ENCODE results near the gene RAB39A. TPM values are rescaled to one million over a fixed set of nuclear protein-coding genes. Genes with fewer than 3 reads are reported as not detected.
A peak's percentile ranks its signal among the peaks of the same experiment; 100 is the strongest.

Gene RAB39A
- total and polyA plus RNA-seq, 9 of the 15 experiments (the other 6 are each of a cell fraction or from before 2014, with no cell fraction given): not detected

DNA sequence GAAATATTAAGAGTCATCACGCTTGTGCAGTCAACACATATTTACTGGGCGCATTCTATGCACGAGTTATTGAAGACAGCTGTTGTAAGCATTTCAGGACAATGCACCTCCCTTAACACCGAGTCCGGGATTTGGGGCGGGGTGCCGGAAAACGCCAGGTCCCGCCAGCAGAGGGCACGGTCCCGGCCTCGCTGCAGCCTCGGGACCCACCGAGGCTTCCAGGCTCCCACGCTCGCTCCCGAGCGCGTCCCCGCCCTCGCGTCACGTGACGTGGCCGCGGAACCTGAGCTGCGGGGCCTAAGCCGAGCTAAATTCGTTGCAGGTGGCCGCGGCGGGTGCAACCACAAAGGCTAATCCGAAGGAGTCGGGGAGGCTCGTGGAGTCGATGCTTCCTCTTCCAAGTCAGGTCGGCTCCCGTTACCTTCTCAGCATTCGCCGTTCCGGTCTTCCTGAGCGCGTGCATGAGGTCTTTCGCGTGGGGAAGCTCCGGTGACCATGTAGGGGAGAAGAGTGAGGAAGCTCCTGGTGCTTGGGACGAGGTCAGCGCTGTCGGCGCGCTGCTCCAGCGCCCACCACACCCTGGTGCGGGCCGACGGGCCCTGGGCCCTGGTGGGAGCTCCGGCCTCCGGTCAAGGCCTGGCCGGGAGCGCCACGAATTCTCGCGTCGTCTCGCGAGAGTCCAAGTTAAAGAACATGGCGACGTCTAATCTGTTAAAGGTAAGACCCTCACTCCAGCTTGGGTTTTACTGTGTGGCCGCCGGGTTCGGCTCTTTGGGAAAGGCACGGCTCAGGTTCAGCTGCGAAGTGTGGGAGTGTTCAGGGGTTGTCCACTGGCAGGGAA lies 80.6 kb downstream of the RAB39A start, which contains the start of gene CUL5:
Gene CUL5 (plus strand): TSS at position 243 of the 841 bp plus-strand sequence. CDS start 451 bp downstream, at position 694.
- in situ Hi-C loops (cut with MboI): loop anchor here (10.0 kb wide), 1 partner anchor 646 kb away; no protein-coding TSS in a partner anchor
- Histone ChIP-seq H3K4me2 (ENCODE audit: insufficient read depth, low read length) (peak within 1 kb of the TSS; percentile 96), H3K9me1 (ENCODE audit: control insufficient read depth, insufficient read depth, low read length) (no peaks in the 10 kb centered on the region), H3K4me1 (replicated peaks in 1 of 2; ENCODE audit: control insufficient read depth in 2 of 2, insufficient read depth in 2 of 2, low read length in 2 of 2) (peaks cover 12 to 20% of the 10 kb centered on the region in 2 experiments; a peak in 3 of 5 replicates), H3K9ac (ENCODE audit: insufficient read depth in 1 of 2, low read depth in 2 of 2, low read length in 2 of 2) (peak within 1 kb of the TSS; percentile 99 to 100), H3K27ac (ENCODE audit: extremely low read depth, low read depth, low read length) (peak within 1 kb of the TSS; percentile 99), H4K20me1 (replicated peaks; ENCODE audit: control insufficient read depth, insufficient read depth, low read length) (no peaks in the 10 kb centered on the region), H3K4me3 (peak within 1 kb of the TSS; percentile 90), H3K36me3 (ENCODE audit: control insufficient read depth, insufficient read depth, low read length) (peaks cover 7% of the 10 kb centered on the region; the same call in 2 of the 3 replicates), H2AFZ (ENCODE audit: low read depth, low read length) (peak within 1 kb of the TSS; percentile 98), H3K79me2 (ENCODE audit: control insufficient read depth, insufficient read depth, low read length) (peaks cover 52% of the 10 kb centered on the region), H3K27me3 (ENCODE audit: control insufficient read depth in 2 of 2, insufficient read depth in 2 of 2, low read length in 2 of 2) (no peaks in the 10 kb centered on the region), H3K9me3 (replicated peaks; ENCODE audit: control insufficient read depth, insufficient read depth, low read depth, low read length) (no peaks in the 10 kb centered on the region)
- CTCF ChIA-PET (ENCODE audit: low intra/inter-chr PET ratio): interaction anchor here (0.6 to 0.9 kb wide), 3 partner anchors 9 to 640 kb away, joined by 3 read pairs; no protein-coding TSS in a partner anchor
- BruUV-seq (replicated peaks): no TSS peak
- DNase-seq (ENCODE audit: extremely low read depth in 1 of 4, low spot score in 3 of 4): peak; percentile 89 to 95 (median 91)
- intact Hi-C loops (cut with micrococcal nuclease): loop anchor here (2.0 to 5.0 kb wide), 3 partner anchors 18 to 638 kb away; partner anchors contain the start of genes ATM and NPAT
- under 1% methylated on average over 69 of the region's 72 CpGs for WGBS (ENCODE audit: insufficient coverage, low coverage, missing lambda C conversion rate)
- FAIRE-seq: peak; percentile 72
- ATAC-seq: peak; percentile 83
- POLR2A ChIA-PET: interaction anchor here (0.6 to 1.4 kb wide), 16 partner anchors 9 to 329 kb away, joined by 3 to 11 read pairs (median 3); partner anchors contain the start of genes ATM and NPAT
- TF ChIP-seq THRAP3 (IDR thresholded peaks at IDR 0.05; ENCODE audit: borderline replicate concordance): 0 out of 2 replicates have a peak, but pooled peaks have one; percentile 14
- TF ChIP-seq ZNF134 (CRISPR knock-in tag; conservative IDR thresholded peaks at IDR 0.05): peak; percentile 64; the same call in 1 of the 2 replicates
- TF ChIP-seq HCFC1 (IDR thresholded peaks at IDR 0.05; ENCODE audit: low read depth, low read length): peak; percentile 39; the same call in 1 of the 2 replicates
- TF ChIP-seq, protein P1, sequence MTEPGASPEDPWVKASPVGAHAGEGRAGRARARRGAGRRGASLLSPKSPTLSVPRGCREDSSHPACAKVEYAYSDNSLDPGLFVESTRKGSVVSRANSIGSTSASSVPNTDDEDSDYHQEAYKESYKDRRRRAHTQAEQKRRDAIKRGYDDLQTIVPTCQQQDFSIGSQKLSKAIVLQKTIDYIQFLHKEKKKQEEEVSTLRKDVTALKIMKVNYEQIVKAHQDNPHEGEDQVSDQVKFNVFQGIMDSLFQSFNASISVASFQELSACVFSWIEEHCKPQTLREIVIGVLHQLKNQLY (CRISPR knock-in tag; conservative IDR thresholded peaks at IDR 0.05): peak in 1 of 2 experiments; percentile 72; a peak in 2 of 4 replicates
- TF ChIP-seq, protein P2, sequence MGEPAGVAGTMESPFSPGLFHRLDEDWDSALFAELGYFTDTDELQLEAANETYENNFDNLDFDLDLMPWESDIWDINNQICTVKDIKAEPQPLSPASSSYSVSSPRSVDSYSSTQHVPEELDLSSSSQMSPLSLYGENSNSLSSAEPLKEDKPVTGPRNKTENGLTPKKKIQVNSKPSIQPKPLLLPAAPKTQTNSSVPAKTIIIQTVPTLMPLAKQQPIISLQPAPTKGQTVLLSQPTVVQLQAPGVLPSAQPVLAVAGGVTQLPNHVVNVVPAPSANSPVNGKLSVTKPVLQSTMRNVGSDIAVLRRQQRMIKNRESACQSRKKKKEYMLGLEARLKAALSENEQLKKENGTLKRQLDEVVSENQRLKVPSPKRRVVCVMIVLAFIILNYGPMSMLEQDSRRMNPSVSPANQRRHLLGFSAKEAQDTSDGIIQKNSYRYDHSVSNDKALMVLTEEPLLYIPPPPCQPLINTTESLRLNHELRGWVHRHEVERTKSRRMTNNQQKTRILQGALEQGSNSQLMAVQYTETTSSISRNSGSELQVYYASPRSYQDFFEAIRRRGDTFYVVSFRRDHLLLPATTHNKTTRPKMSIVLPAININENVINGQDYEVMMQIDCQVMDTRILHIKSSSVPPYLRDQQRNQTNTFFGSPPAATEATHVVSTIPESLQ (CRISPR knock-in tag; IDR thresholded peaks at IDR 0.05): peak; percentile 97
- peak; percentile 98 for TF ChIP-seq BHLHE40 (IDR thresholded peaks at IDR 0.05; ENCODE audit: low read length)
- TF ChIP-seq SOX6 (IDR thresholded peaks at IDR 0.05): peak; percentile 53
- TF ChIP-seq NFIC (IDR thresholded peaks at IDR 0.05): peak; percentile 57
- TF ChIP-seq MAFK (IDR thresholded peaks at IDR 0.05; ENCODE audit: low read length): no peak
- TF ChIP-seq RAD21 (CRISPR knock-in tag; conservative IDR thresholded peaks at IDR 0.05 in 1 of 2, IDR thresholded peaks at IDR 0.05 in 1 of 2): peak; percentile 62 to 80
- TF ChIP-seq PML (IDR thresholded peaks at IDR 0.05; ENCODE audit: low read length): peak; percentile 79
- TF ChIP-seq ZBTB7A (IDR thresholded peaks at IDR 0.05; ENCODE audit: borderline replicate concordance, control insufficient read depth, low read depth, low read length): peak; percentile 59; the same call in 1 of the 2 replicates
- TF ChIP-seq ZNF699 (CRISPR knock-in tag; IDR thresholded peaks at IDR 0.05; ENCODE audit: insufficient replicate concordance): no peak
- TF ChIP-seq NRF1 (conservative IDR thresholded peaks at IDR 0.05 in 1 of 2, IDR thresholded peaks at IDR 0.05 in 1 of 2): peak; percentile 22 to 29; a peak in 2 of 4 replicates
- TF ChIP-seq, protein P3, sequence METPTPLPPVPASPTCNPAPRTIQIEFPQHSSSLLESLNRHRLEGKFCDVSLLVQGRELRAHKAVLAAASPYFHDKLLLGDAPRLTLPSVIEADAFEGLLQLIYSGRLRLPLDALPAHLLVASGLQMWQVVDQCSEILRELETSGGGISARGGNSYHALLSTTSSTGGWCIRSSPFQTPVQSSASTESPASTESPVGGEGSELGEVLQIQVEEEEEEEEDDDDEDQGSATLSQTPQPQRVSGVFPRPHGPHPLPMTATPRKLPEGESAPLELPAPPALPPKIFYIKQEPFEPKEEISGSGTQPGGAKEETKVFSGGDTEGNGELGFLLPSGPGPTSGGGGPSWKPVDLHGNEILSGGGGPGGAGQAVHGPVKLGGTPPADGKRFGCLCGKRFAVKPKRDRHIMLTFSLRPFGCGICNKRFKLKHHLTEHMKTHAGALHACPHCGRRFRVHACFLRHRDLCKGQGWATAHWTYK (CRISPR knock-in tag; IDR thresholded peaks at IDR 0.05): peak; percentile 92
